Activated CD4-positive, alpha-beta T cell treated with anti-CD3 and anti-CD28 coated beads, Interleukin-10, Interleukin-2, amounts not matched to agents 100 ng/mL and 50 ng/mL, durations not matched to agents 16 hours and 8 hours (primary cell): Measurements from ENCODE around the gene SHQ1.

ENCODE experiments used
- DNase-seq: peaks from one replicate; pipeline ENCODE4 v3.0.0-alpha.2; 2020

Gene SHQ1

GRCh38 chr3:72847751-72848702 lies at the start of gene SHQ1:
Gene SHQ1 (minus strand): TSS chr3:72848445. CDS start chr3:72848340, 105 bp downstream.
- peak; percentile 97 for DNase-seq

GRCh38 chr3:72897758-72898007 lies 49.4 kb upstream of the SHQ1 start:
- DNase-seq: no peak

- no peak for DNase-seq
Observed at GRCh38 chr3:72896996-72897757, 48.9 kb upstream of the SHQ1 start.

- no peak for DNase-seq
Observed at GRCh38 chr3:72894976-72895552, 46.8 kb upstream of the SHQ1 start.

GRCh38 chr3:72892870-72893269 lies 44.6 kb upstream of the SHQ1 start:
- DNase-seq: no peak

GRCh38 chr3:72892081-72892775 lies 44.0 kb upstream of the SHQ1 start:
- no peak for DNase-seq

- no peak for DNase-seq
Observed at GRCh38 chr3:72891053-72891855, 43.0 kb upstream of the SHQ1 start.

- no peak for DNase-seq
Observed at GRCh38 chr3:72890166-72890925, 42.1 kb upstream of the SHQ1 start.

GRCh38 chr3:72889310-72890165 lies 41.3 kb upstream of the SHQ1 start:
- DNase-seq: no peak

- no peak for DNase-seq
Observed at GRCh38 chr3:72888546-72889309, 40.5 kb upstream of the SHQ1 start.

- DNase-seq: peak; percentile 37
Observed at GRCh38 chr3:72887705-72888545, 39.7 kb upstream of the SHQ1 start, which contains the start of gene GXYLT2. Gene GXYLT2 (plus strand): TSS chr3:72888046. CDS start chr3:72888234, 188 bp downstream.

GRCh38 chr3:72887343-72887704 lies 39.1 kb upstream of the SHQ1 start:
- no peak for DNase-seq

GRCh38 chr3:72872183-72872582 lies 23.9 kb upstream of the SHQ1 start:
- DNase-seq: peak; percentile 14

- no peak for DNase-seq
Observed at GRCh38 chr3:72862314-72863090, 14.3 kb upstream of the SHQ1 start.

GRCh38 chr3:72860846-72861245 lies 12.6 kb upstream of the SHQ1 start:
- DNase-seq: no peak

GRCh38 chr3:72860053-72860452 lies 11.8 kb upstream of the SHQ1 start:
- DNase-seq: no peak

GRCh38 chr3:72855001-72855400 lies 6.8 kb upstream of the SHQ1 start:
- no peak for DNase-seq

- DNase-seq: peak; percentile 63
Observed at GRCh38 chr3:72848703-72849081, 447 bp upstream of the SHQ1 start.
